Globus pallidus (tissue), 1 donor: ENCODE measurements around the gene ARHGAP33.
"Not testable (repeated sequence)": the region's sequence is repeated elsewhere in the genome, so short reads cannot be mapped to it uniquely, and the experiment has no call there.

ENCODE experiments used
- DNase-seq: peaks from one replicate; pipeline ENCODE4 v3.0.0-alpha.2; 2015; ENCODE audit warnings: low spot score

Gene ARHGAP33

DNA sequence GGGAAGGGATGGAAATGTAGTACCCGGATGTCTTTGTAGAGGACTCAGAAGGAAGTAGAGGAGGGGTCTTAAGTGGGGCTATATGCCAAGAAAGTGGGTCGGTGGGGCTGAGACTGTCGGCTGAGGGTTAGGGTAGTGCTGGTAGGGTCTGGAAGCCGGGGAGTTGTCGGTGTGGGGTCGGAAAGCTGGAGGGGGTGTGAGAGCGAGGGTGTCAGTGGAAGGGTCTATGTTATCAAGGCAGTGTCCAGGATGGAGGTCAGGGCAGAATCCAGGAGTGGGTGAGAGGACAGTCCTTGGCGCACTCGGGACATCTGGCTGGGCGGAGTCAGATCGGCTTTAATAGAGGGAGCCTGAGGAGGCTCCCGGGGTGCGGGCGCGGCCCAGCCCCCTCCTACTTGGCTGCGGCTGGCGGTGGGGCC lies 20.2 kb upstream of the ARHGAP33 start:
- DNase-seq, result no peak

DNA sequence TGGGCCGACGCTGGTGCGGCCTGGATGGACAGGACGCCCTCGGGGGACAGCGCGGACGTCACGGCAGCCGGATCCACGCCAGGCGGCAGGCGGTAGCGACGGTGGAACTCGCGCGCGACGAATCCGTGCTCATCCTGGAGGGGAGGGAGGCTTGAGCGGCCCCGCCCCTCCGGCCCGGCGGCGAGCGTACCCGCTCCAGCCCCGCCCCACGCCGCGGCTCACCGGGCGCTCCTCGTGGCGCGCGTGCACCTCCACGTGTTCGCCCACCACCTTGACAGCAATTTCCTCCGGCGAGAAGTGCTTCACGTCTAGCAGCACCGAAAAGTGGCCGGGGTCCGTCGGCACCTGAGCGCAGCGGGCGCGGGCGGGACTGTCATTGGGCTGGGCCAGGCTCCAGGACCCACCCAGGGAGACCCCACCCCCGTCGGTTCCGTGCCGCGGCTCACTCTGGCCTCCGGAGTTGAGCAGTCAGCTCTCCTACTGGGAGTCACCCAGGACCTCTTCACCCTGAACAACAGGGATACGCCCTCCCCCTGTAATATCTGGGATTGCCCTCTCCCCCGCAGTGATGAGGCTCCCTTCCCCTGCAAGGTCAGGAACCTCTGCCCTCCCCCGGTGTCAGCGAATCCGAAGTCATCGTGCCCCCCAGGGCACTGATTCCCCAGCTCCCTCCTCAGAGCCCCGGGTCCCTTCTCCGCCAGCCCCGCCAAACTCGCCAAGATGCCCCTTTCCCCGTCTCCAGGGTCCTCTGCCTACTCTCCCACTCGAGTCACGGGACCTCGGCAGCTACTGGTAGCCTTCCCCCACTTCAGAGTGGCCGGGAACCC lies 19.6 kb upstream of the ARHGAP33 start:
- no peak for DNase-seq

DNA sequence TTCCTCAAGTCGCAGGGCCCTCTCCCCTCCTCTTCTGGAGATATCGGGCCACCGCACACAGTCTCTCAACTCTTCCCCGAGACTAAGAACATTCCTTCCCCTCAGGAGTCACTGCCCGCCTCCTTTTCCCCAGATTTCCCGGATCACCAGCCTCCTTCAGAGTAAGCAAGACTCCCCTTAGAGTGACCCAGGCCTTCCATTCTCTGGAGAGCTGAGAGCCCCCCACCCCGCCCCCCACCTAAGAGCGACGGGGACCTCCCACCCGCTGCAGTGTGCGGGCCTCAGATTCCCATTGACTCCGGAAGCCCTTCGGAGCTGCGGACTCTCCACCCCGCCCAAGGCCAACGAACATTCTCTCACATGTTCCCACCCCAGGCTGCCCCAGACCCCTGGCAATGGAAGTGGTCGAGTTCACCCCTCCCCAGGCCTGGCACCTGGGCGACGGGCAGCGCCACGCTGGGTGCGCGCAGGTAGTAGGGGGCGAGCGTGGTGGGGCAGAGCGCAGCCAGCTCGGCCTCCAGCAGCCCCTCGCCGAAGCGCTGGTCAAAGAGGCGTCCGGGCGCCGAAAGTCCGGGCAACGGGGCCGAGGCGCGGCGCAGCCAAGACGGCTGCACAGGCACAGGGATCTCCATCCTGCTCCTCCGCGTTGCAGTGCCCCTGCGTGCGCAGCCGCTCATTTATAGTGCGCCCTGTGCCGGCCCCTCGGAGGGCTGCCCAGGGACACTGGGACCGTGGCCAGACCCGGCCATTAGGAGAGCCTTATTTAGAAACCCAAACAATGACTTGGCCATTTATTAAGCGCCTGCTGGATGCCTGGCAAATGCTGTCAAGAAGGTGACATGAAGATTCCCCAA lies 18.8 kb upstream of the ARHGAP33 start, which contains the start of gene HSPB6:
Gene HSPB6 (minus strand): TSS at position 653 of the 854 bp plus-strand sequence. CDS start 21 bp downstream, at position 632.
- no peak for DNase-seq

DNA sequence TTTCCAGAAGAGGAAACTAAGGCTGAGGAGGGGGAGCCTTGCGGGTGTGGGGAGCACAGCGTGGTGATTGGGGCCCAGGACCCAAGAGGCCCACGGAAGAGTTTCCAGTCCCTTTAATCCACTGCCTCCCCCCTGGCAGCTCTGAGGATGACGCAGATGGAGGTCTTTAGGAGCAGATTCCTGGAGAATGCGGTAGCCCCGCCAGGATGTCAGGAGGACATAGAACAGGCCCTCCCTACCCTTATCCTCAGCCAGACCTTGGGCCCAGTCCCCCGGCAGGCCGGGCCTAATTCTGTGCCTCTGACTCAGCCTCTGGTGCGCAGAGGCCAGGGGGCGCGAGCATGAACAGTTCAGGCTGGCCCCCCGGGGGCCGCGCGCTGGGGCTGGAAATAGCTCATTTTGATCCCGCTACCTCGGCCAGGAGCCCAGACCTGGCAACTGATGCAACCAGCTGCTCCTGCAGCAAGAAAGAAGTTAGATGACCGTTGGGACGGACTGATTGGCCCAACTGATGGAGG lies 18.1 kb upstream of the ARHGAP33 start:
- no peak for DNase-seq

DNA sequence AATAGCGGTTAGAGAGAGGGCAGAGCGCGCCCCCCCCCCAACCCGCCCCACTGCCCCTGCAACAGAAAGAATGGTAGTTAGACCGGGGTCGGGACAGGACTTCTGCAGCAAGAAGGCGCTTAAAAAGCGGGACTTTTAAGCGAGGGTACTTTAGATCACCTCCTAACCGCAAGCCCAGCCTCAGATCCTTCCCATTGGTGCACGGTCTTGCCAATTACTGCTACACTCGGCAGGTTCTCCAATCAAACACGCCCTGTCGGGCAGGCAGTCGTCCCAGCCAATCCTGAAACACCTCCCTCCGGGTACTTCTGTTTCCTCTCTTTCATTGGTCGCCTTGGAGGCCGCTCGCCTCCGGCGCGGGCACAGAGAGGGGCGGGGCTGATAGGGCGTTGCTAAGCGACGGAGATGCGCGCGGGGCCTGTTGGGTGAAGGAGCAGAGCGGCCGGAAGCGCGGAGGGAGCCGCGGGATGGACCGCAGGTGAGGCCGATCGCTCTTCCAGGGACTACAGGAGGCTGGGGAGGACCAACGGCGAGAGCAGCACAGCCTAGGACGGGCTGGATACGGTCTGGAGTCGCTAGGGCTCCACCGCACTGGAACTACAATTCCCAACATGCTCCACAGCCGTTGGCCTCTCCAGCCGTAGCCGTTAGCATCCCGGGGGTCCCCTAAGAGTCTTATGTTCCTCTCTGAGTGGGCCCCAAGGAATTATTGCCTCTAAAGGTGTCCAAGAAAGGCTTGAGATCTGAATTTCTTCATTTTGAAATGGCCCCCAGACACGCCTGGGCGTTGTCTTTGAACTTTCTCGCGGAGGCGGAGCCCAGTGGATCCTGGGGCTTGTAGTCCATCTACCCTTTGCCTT lies 17.4 kb upstream of the ARHGAP33 start, which contains the start of gene PROSER3:
Gene PROSER3 (plus strand): TSS at position 428 of the 860 bp plus-strand sequence. CDS start 40 bp downstream, at position 468.
- DNase-seq, result peak; percentile 99

DNA sequence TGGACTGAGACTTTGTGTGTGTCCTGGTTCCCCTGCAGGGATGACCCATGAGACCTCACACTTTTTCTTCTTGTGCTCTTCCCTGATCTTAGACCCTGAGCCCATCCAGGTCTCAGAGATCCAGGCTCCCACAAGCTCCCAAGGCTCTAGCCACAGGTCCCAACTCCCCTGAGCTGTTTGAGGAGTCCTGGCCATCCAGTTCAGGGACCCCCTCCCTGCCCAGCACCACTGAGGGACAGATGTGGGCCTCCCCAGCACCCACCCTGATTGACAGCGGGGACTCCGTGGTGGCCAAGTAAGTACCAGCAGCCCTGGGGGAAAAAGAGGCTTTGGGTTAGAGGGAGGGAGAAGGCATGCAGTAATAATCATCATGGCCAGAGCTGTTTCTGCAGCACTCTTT lies 15.7 kb upstream of the ARHGAP33 start:
- no peak for DNase-seq

DNA sequence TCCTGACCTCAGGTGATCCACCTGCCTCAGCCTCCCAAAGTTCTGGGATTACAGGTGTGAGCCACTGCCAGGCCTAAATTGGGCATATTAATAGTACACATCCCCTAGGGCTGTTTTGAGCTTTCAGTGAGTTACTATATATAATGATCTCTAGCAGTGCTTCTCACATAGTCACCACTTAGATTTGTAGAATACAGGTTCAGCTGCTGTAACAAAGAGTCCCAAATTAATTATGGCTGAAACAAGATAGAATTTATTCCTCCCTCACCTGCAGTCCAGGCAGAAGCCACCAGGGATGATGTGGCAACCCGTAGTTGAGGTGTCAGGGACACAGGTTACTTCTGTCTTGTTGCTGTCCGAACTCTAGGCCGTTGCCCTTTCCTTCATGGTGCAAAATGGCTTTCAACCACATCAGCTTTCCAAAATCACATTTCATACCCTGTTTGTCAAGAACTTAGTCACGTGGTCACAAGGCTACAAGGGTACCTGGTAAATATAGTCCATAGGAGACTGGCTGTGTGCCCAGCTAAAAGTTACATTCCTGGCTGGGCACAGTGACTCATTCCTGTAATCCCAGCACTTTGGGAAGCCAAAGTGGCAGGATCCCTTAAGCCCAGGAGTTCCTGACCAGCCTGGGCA lies 14.5 kb upstream of the ARHGAP33 start:
- no peak for DNase-seq

DNA sequence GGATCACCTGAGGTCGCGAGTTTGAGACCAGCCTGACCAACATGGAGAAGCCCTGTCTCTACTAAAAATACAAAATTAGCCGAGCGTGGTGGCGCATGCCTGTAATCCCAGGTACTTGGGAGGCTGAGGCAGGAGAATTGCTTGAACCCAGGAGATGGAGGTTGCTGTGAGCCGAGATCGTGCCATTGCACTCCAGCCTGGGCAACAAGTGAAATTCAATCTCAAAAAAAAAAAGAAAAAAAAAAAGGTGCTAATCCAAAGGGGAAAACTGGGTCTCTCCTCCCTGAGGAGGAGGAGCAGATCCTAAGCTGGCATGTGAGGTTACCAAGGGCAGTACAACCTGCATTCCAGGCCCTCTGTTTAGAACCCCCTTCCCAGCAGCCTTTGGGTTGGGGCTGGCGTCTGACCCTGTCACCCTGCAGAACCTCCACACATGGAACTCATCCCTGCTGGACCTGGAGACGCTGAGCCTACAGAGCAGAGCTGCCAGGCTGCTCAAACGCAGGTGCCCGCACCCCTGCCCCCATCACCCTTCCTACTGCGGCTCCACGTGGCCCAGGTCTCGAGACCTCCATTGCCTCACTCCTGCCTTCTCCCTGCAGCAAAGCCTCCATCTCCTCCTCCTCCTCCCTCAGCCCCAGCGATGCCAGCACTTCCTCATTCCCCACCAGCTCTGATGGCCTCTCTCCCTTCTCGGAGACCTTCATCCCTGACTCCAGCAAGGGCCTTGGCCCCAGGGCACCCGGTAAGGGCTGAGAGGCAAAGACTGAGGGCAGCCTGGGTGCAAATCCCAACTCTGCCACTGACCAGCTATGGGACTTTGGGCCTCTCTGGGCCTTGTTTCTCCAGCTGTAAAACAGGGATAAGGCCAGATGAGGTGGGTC lies 10.7 kb upstream of the ARHGAP33 start:
- DNase-seq, result no peak

DNA sequence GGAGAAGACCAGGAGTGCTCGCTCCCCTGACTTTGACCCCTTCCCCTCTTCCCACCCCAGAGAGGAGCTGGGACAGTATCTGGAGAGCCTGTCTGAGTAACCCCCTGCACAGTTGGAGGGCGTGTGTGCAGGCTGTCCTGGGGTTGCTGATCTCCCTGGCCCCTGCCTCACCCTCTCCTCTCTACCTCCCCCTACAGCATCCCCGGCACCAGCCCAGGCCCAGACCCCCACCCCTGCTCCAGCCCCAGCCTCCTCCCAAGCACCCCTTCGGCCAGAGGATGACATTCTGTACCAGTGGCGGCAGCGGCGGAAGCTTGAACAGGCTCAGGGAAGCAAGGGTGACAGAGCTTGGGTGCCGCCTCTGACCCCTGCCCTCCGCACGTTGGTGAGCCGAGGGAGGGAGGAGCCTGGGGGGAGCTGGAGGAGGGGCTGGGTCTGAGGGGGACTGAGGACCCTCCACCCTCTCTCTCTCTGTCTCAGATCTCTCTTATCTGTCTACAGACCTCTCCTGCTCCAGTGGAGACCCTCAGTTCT lies 8.7 kb upstream of the ARHGAP33 start:
- DNase-seq, result no peak

DNA sequence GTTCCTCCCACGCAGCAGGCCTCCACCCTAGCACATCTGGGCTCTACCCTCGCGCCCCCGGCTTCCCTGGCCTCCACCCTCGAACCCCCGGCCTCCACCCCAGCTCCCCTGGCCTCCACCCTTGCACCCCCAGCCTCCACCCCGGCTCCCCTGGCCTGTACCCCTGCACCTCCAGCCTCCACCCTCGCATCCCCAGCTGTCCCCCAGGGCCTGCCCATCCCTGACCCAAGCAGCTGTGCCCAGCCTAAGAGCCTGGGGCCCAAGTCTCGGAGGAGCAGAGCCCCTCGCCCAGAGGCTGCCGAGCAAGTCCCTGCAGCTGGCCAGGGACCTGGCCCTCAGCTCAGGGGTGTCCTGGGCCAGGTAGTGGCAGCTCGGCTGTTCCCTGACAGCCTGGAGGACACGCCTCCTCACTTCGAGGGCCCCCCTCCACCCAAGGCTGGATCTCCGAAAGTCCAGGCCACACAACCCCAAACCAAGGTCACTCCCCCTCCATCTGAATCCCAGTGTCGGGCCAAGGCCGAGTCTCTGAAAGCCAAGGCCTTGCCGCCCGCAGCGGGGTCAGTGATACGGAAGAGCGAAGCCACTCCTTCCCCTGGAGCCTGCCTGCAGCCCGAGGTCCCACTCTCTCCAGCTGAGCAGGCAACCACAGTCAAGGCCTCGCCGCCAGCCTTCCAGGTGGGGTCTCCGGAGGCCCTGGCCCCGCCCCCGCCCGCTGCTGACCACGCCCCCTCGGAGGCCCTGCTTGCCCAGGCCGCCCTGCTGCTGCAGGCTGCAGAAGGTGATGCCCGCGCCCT lies 7.9 kb upstream of the ARHGAP33 start:
- no peak for DNase-seq

DNA sequence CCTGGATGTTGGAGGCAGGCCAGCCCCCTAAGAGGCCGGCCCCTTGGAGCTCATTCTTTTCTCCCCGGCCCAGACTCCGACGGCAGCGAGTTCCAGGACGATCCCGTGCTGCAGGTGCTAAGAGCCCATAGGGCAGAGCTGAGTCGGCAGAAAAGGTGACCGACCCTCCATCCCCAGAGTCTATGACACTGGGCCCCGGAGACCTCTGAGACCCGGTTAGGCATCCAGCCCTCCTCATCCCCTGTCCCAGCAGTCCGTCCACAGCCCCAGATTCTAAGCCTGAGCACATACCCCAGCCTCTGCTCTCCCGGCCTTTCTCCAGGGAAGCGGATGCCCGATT lies 7.3 kb upstream of the ARHGAP33 start:
- no peak for DNase-seq

DNA sequence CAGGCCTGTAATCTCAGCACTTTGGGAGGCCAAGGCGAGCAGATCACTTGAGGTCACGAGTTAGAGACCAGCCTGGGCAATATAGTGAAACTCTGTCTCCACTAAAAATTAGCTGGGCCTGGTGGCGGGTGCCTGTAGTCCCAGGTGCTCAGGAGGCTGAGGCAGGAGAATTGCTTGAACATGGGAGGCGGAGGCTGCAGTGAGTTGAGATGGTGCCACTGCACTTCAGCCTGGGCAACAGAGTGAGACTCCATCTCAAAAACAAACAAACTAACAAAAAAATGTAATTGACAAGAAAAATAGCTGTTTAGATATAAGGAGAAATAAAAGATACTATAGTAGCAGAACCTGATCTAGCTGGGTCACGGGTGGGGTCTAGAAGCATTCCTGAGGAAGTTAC lies 3.0 kb upstream of the ARHGAP33 start:
- DNase-seq, result not testable (repeated sequence)

DNA sequence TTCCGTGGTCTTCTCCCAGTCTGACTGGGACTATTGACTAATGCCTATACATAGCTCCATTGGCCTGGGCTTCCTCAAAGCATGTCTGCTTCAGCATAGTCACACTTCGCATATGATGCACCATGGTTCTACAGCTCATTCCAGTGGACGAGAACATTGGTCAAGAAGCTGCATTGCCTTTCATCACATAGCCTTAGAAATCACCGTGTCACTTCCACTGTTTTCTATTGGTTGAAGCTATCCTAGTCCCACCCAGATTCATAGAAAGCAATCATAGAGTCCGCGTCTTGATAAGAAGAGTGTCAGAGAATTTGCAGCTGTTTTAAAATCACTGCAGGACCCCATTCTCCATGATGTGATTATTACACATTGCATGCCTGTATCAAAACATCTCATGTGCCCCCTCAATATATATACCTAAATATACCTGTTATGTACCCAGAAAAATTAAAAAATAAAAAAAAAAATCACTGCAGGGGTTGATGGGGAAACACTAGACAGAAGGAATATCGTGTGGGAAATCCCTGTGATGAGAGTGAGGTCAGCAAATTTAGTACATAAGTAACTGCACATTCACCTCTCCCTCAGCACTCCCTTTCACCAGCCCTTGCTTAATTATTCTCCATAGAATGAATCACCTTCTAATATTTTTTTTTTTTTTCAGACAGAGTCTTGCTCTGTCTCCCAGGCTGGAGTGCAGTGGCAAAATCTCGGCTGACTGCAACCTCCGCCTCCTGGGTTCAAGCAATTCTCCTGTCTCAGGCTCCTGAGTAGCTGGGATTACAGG lies 2.2 kb upstream of the ARHGAP33 start:
- DNase-seq, result no peak

DNA sequence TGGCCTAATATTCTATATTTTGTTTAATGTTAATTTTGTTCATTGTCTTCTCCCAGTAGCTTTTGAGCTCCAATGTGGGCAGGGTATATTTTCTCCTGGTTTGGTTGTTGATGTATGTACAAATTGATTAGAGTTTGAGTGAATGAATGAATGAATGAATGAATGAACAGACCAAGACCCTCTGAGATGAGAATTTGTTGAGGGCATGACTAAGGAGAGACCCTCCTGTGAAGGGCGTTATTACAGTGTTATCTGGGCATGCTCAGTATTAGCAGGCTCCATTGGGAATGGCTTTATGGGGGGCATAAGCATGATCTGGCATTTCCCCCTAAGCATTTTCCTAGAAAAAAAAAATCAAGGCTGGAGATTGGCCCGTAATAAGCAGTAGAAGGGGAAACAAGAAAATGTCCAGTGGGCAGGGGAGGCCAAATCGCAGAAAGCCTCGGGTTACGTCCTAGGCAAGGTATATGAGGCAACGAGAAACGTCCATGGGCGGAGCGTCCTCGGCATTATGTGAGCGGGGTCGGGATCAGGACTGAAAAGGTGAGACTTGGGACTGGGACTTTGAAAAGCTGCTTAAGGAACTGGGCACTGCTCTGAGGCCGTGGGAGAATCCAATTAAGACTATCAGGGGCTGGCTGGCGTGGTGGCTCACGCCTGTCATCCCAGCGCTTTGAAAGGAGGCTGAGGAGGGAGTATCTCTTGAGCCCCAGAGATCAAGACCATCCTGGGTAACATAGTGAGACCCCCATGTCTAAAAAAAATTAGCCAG lies 904 bp upstream of the ARHGAP33 start:
- DNase-seq, result no peak

DNA sequence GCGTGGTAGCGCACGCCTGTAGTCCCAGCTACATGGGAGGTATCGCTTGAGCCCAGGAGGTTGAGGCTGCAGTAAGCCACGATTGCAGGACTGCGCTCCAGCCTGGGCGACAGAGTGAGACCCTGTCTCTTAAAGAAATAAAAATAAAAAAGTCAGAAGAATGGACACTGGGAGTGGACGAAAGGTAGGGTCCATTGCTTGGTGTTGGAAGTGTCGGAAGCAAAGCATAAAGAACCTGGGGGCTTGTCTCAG lies 392 bp upstream of the ARHGAP33 start:
- no peak for DNase-seq

DNA sequence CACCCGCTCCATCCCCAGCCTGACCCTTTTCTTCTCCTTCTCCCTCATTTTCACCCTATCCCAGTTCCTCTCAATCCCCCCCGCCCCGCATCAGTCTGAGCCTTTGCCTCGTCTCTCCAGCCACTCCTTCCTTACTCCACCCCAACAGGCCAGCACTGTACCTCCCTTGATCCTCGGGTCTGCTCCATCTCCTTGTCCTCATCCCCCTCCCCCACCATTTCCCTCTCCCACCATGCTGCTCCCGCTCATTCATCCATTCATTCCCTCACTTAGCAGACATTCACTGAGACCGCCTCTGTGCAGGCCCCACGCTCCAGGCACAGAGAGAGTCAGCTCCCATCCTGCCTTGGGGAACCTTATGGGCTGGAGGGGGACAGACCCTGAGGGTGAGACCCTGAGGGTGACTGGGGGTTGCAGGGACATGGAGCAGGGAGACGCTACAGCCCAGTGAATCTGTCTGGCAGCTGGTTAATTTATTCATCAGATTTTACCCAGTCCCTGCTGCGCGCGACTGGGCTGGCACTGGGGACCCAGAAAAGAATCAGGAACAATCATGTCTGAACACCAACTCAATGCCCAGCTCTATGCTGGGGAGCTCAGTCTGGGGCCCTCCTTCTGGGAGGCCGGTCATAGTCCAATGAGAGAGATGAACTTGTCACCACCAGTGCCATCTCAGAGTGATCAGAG lies 881 bp downstream of the ARHGAP33 start:
- peak; percentile 20 for DNase-seq
